Astrocyte of the spinal cord (primary cell): ENCODE data around the gene PIGN.

Experiments used
- DNase-seq: peaks from one replicate; pipeline ENCODE4 v3.0.0; 2011; ENCODE audit warnings: low read depth, low spot score
- H3K4me3 ChIP-seq: 2 replicates; pipeline ENCODE4 v1.5.1; 2011; ENCODE audit warnings: low read depth, mild to moderate bottlenecking, low read length, moderate library complexity
- CTCF ChIP-seq: IDR thresholded peaks from 2 replicates; pipeline ENCODE4 v1.5.1; 2012; ENCODE audit warnings: low read depth, mild to moderate bottlenecking, low read length, inconsistent platforms
- in situ Hi-C: cut with HindIII; loops from 2 replicates; pipeline ENCODE4 v1.10.0; 2017; ENCODE audit warnings: low sequenced_read_pairs

The PIGN gene

GRCh38 chr18:62080172-62080900, 106.5 kb downstream of the PIGN start:
- H3K4me3 ChIP-seq, result no peak overlapping the region
- in situ Hi-C loops, result no loop called here
- no peak for TF ChIP-seq CTCF
- DNase-seq, result no peak

DNA sequence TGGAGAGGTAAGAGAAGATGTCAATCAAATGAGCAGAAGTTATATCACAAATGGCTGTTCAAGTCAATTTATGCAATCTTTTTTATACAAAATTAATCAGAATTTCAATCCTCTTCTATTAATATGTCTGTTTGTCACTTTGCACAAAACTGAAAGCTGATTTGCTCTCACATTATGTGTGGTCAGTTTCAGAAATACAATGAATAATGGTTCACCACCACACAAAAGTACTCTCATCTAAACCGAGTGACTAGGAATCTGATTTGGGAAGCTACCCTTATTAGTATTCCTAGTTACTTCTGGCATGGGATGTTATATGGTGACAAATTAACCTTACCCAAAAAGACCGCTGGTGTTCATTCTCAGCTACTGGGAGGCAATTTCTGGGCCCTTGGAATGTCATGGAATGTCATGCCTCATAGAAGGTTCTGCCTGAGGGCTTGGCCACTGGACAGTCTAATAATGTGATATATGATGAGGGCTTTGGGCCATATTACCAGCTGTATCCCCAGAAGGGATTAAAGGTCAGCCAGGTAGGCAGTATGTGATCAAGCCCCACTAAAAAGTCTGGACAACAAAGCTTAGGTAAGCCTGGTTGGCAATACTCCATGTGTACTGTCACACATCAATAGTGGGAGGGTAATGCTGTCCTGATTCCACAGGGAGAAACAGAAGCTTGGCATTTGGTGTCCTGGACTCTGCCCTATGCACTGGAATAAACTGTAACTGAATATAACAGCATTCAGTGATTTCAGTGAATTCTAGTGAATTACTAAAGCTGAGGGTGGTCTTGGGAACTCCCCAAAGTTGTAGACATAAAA, 113.2 kb downstream of the PIGN start:
- no peak overlapping the region for H3K4me3 ChIP-seq
- no peak for TF ChIP-seq CTCF
- in situ Hi-C loops, result no loop called here
- DNase-seq, result no peak

- in situ Hi-C loops, result no loop called here
- H3K4me3 ChIP-seq, result no peak overlapping the region
- TF ChIP-seq CTCF, result no peak
- no peak for DNase-seq
These were observed 114.5 kb downstream of the PIGN start for GRCh38 chr18:62072370-62072769.

DNA sequence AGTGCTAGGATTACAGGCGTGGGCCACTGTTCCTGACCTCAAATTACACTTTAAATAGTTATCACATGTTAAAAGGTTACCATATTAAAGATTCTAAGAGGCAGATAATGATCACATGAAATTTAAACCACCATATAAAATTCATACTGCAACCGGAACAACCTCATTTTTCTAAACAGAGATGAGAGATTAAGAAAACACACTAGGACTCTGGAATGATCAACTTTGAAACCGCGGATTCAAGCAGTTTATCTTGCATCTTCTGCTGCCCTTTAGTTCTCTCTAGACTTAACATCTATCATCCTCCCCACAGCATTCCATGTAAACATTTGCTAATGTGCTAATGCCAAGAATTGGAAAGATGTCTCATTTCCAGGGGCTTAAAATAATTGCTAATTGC, 115.8 kb downstream of the PIGN start:
- no peak overlapping the region for H3K4me3 ChIP-seq
- no peak for TF ChIP-seq CTCF
- no peak for DNase-seq
- in situ Hi-C loops, result no loop called here

DNA sequence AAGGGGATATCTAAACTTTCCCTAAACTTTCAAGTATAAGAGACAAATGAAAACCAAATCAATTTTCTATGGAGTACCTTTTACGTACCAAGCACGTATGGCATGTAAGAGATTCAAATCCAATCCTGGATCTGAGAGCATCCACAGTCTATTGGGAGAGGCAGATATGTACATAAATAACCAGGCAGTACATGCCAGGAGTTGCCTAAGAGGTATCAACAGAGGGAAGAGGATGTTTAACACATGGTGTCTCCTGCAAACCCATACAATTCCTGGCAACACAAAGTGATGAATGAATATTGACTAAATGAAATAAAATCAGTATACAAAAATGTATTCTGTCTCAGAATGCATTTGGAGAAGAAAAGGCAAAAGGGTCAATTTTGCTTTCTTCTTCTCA, 116.6 kb downstream of the PIGN start:
- TF ChIP-seq CTCF, result no peak
- in situ Hi-C loops, result no loop called here
- H3K4me3 ChIP-seq, result no peak overlapping the region
- no peak for DNase-seq

DNA sequence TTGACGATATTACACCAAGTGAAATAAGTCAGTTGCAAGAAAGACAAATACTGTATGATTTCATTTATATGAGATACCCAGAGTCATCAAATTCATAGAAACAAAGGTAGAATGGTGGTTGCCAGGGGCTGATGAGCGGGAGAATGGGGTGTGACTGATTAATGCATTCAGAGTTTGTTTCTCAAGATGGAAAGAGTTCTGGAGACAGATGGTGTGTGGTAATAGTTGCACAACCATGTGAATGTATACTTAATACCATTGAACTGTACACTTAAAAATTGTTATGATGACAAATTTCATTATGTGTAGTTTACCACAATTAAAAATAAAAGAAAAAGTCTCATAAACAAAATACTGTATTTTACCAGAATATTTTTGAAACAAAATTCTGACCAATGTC, 117.3 kb downstream of the PIGN start:
- no peak overlapping the region for H3K4me3 ChIP-seq
- in situ Hi-C loops, result no loop called here
- no peak for DNase-seq
- TF ChIP-seq CTCF, result no peak
